SK-N-SH (cell line): ENCODE data around the gene MUC20. TPM values are rescaled to one million over a fixed set of nuclear protein-coding genes. Genes with fewer than 3 reads are reported as not detected.

ENCODE experiments used
- CTCF ChIA-PET: fragments of 300-600, 350-600 bp; formaldehyde crosslinking; extraction: SDS; loops from one replicate; lab custom pipeline; 2021; lab: Yijun Ruan, JAX
- POLR2A ChIA-PET: fragments of 350-600 bp; sonication (Branson Sonifier 250); formaldehyde crosslinking; extraction: SDS; loops from one replicate; lab custom pipeline; 2020; ENCODE audit warnings: antibody characterized with exemption, inconsistent platforms; lab: Yijun Ruan, JAX
- DNase-seq: peaks from one replicate; pipeline ENCODE4 v3.0.0; 2012
- H2AFZ ChIP-seq: fragments of 200-600 bp; sonication (generic); 2 replicates; pipeline ENCODE4 v1.8.1; 2016; ENCODE audit warnings: antibody characterized with exemption, mild to moderate bottlenecking, low read depth
- H3F3A ChIP-seq: fragments of 200-600 bp; sonication (generic); replicated peaks from 2 replicates; pipeline ENCODE3; 2016; ENCODE audit warnings: antibody characterized with exemption, mild to moderate bottlenecking; ENCODE audit not compliant: insufficient read depth
- H3K27ac ChIP-seq, 2 experiments: fragments of 200-500 bp in 1 of 2; fragments of 200-600 bp in 1 of 2; sonication (Bioruptor generic) in 1 of 2; sonication (generic), shearing (Covaris generic) in 1 of 2; 2 replicates each; pipeline versions ENCODE4 v1.5.1 to v1.6.1; 2014 to 2016; ENCODE audit warnings: low read depth in 2 of 2, inconsistent platforms in 1 of 2, low read length in 1 of 2, mild to moderate bottlenecking in 1 of 2, mixed read lengths in 1 of 2
- H3K27me3 ChIP-seq: fragments of 200-600 bp; sonication (generic), shearing (Covaris generic); 2 replicates; pipeline ENCODE4 v1.6.1; 2016; ENCODE audit warnings: mixed run types; ENCODE audit not compliant: insufficient read depth
- H3K36me3 ChIP-seq, 2 experiments: fragments of 200-500 bp in 1 of 2; fragments of 200-600 bp in 1 of 2; sonication (Bioruptor generic) in 1 of 2; sonication (generic) in 1 of 2; replicated peaks in 1 of 2; 2 replicates each; pipeline versions ENCODE3 to v1.5.1; 2014 to 2016; ENCODE audit warnings: low read length in 1 of 2, mild to moderate bottlenecking in 1 of 2; ENCODE audit not compliant: insufficient read depth in 2 of 2, control insufficient read depth in 1 of 2
- H3K4me1 ChIP-seq, 2 experiments: fragments of 200-500 bp in 1 of 2; fragments of 200-600 bp in 1 of 2; sonication (Bioruptor generic) in 1 of 2; sonication (generic), shearing (Covaris generic) in 1 of 2; 2 replicates each; pipeline versions ENCODE4 v1.5.1 to v1.6.1; 2014 to 2016; ENCODE audit warnings: low read depth in 1 of 2, low read length in 1 of 2, mixed run types in 1 of 2; ENCODE audit not compliant: insufficient read depth in 2 of 2, control insufficient read depth in 1 of 2
- H3K4me2 ChIP-seq: fragments of 200-600 bp; sonication (generic), shearing (Covaris generic); 2 replicates; pipeline ENCODE4 v1.6.1; 2017; ENCODE audit warnings: mixed run types
- H3K4me3 ChIP-seq, 2 experiments: fragments of 200-500 bp in 1 of 2; fragments of 200-600 bp in 1 of 2; sonication (Bioruptor generic) in 1 of 2; sonication (generic), shearing (Covaris generic) in 1 of 2; 2 replicates each; pipeline versions ENCODE4 v1.5.1 to v1.8.1; 2014 to 2016; ENCODE audit warnings: low read depth in 2 of 2, inconsistent platforms in 1 of 2, low read length in 1 of 2, mild to moderate bottlenecking in 1 of 2, mixed read lengths in 1 of 2, moderate library complexity in 1 of 2
- H3K79me2 ChIP-seq: fragments of 200-600 bp; sonication (generic); 2 replicates; pipeline ENCODE4 v1.8.1; 2017; ENCODE audit warnings: mild to moderate bottlenecking; ENCODE audit not compliant: insufficient read depth
- H3K9ac ChIP-seq: fragments of 200-600 bp; sonication (generic); 2 replicates; pipeline ENCODE4 v1.6.1; 2017; ENCODE audit warnings: mixed run types
- H3K9me2 ChIP-seq: fragments of 200-600 bp; sonication (generic); 2 replicates; pipeline ENCODE4 v1.6.1; 2017; ENCODE audit warnings: mixed run types
- H3K9me3 ChIP-seq: fragments of 200-600 bp; sonication (generic); 2 replicates; pipeline ENCODE4 v1.6.1; 2017; ENCODE audit warnings: mixed run types, mild to moderate bottlenecking, moderate library complexity
- H4K20me1 ChIP-seq: fragments of 200-600 bp; sonication (generic); 2 replicates; pipeline ENCODE4 v1.6.1; 2017; ENCODE audit warnings: mild to moderate bottlenecking, mixed run types; ENCODE audit not compliant: insufficient read depth
- CHD2 ChIP-seq: fragments of 150-350 bp; IDR thresholded peaks from 2 replicates; pipeline ENCODE4 v1.6.1; 2018; ENCODE audit warnings: low read length; ENCODE audit not compliant: partially characterized antibody
- EP300 ChIP-seq, 2 experiments: IDR thresholded peaks; 2 replicates each; pipeline versions ENCODE4 v1.4.0 to v1.6.1; 2012; ENCODE audit warnings: borderline replicate concordance in 1 of 2, low read depth in 1 of 2, low read length in 1 of 2
- FOXJ3 ChIP-seq: sonication (generic); formaldehyde crosslinking; IDR thresholded peaks from 2 replicates; pipeline ENCODE4 v1.5.1; 2020; ENCODE audit warnings: mild to moderate bottlenecking, missing genetic modification reagents
- FOXM1 ChIP-seq: IDR thresholded peaks from 2 replicates; pipeline ENCODE4 v1.4.0; 2012; ENCODE audit warnings: low read depth, mild to moderate bottlenecking
- MAX ChIP-seq: IDR thresholded peaks from 2 replicates; pipeline ENCODE4 v1.4.0; 2012; ENCODE audit warnings: low read depth
- POLR2AphosphoS5 ChIP-seq: IDR thresholded peaks from 2 replicates; pipeline ENCODE4 v1.6.1; 2012; ENCODE audit warnings: low read depth, low read length
- RAD21 ChIP-seq: IDR thresholded peaks from 2 replicates; pipeline ENCODE4 v1.6.1; 2012; ENCODE audit warnings: mild to moderate bottlenecking, low read length
- RCOR1 ChIP-seq: fragments of 150-350 bp; IDR thresholded peaks from 2 replicates; pipeline ENCODE4 v1.6.1; 2017; ENCODE audit warnings: antibody characterized with exemption, low read length
- SIN3A ChIP-seq: IDR thresholded peaks from 2 replicates; pipeline ENCODE4 v1.6.1; 2012; ENCODE audit warnings: low read depth, mild to moderate bottlenecking, low read length, moderate library complexity, borderline replicate concordance
- YY1 ChIP-seq: IDR thresholded peaks from 2 replicates; pipeline ENCODE4 v1.4.0; 2012; ENCODE audit warnings: low read depth, mild to moderate bottlenecking
- WGBS: methylation state at CpG from one replicate; pipeline ENCODE4 v1.1.6; 2017; ENCODE audit warnings: low lambda C conversion rate; 5-methylcytosine and 5-hydroxymethylcytosine counted together
- polyA plus RNA-seq, 3 experiments: library from polyadenylated mRNA; depleted of rRNA; stranded (reverse); fragments of >200 nt; gene quantifications; 2 replicates each; pipeline ENCODE4 v1.2.3, GENCODE V29; 2012
- TF ChIP-seq, protein P1 (sequence below): IDR thresholded peaks from 2 replicates; pipeline ENCODE4 v1.6.1; 2012; ENCODE audit warnings: mild to moderate bottlenecking, low read depth, low read length, moderate library complexity

Gene MUC20
- polyA plus RNA-seq, 1 of the 3 experiments (the other 2 are of a cell fraction): 0.31 TPM

DNA sequence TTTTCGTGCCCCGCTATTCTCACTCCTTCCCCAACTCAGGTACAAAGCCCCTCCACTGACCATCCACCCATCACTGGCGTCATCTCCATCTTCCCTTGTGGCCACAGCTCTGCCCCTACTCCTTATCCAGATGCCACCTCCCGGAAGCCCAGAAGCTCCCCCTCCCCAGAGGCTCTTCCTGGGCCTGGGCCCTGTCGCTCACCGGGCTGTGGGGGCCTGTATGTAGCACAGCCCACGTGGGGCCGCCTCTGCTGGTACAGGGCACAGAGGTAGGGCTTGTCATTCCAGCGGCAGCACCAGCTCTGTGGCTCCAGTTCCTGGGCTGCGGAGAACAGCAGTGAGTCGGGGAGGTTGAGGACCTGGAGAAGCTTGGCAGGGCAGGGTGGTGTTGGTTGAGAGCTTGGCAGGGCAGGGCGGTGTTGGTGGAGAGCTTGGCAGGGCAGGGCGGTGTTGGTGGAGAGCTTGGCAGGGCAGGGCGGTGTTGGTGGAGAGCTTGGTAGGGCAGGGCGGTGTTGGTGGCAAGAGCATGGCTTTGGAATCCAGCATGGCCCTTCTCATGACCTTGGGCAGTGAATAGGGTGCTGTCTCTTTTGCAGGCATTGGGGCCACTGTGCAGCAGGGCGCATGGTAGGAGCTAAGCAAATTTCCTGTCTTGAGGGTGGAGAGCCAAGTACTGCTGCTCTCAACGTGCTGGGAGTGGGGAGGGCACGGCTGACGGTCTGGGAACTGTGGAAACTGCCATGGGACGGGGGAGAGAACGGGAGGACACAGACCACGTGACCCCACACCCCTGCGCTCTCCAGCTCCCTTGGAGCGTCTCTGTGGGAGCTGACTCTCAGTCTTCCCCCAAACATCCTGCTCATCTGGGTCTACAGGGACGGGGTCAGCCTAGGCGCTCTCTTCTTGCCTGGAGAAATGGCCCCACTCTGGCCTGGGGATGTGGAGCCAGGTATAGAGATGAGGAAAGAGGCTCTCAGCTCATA is 43.4 kb downstream of the MUC20 start:
- Histone ChIP-seq H3K9ac (no peak overlapping the region), H3K9me3 (no peaks in the 10 kb centered on the region), H3K4me3 (no peak overlapping the region), H3K9me2 (no peaks in the 10 kb centered on the region), H4K20me1 (no peaks in the 10 kb centered on the region), H3K4me2 (no peak overlapping the region), H3K27me3 (peaks cover 29% of the 10 kb centered on the region), H3K27ac (no peak overlapping the region), H3K4me1 (no peaks in the 10 kb centered on the region; a peak in 1 of 4 replicates), H3K36me3 (no peaks in the 10 kb centered on the region), H3F3A (no peaks in the 10 kb centered on the region), H3K79me2 (no peaks in the 10 kb centered on the region), H2AFZ (no peak overlapping the region)
- DNase-seq: no peak
- ChIA-PET CTCF (interaction anchor here (1.9 kb wide), 1 partner anchor 87 kb away, joined by 7 read pairs; no protein-coding TSS in a partner anchor), POLR2A (no interaction called here)
- WGBS: 53% methylated on average over 24 of the region's 26 CpGs
- TF ChIP-seq, protein P1, sequence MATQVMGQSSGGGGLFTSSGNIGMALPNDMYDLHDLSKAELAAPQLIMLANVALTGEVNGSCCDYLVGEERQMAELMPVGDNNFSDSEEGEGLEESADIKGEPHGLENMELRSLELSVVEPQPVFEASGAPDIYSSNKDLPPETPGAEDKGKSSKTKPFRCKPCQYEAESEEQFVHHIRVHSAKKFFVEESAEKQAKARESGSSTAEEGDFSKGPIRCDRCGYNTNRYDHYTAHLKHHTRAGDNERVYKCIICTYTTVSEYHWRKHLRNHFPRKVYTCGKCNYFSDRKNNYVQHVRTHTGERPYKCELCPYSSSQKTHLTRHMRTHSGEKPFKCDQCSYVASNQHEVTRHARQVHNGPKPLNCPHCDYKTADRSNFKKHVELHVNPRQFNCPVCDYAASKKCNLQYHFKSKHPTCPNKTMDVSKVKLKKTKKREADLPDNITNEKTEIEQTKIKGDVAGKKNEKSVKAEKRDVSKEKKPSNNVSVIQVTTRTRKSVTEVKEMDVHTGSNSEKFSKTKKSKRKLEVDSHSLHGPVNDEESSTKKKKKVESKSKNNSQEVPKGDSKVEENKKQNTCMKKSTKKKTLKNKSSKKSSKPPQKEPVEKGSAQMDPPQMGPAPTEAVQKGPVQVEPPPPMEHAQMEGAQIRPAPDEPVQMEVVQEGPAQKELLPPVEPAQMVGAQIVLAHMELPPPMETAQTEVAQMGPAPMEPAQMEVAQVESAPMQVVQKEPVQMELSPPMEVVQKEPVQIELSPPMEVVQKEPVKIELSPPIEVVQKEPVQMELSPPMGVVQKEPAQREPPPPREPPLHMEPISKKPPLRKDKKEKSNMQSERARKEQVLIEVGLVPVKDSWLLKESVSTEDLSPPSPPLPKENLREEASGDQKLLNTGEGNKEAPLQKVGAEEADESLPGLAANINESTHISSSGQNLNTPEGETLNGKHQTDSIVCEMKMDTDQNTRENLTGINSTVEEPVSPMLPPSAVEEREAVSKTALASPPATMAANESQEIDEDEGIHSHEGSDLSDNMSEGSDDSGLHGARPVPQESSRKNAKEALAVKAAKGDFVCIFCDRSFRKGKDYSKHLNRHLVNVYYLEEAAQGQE: no peak
- no peak for TF ChIP-seq FOXM1
- no peak for TF ChIP-seq CHD2
- TF ChIP-seq POLR2AphosphoS5: no peak
- no peak for TF ChIP-seq MAX
- TF ChIP-seq YY1: no peak
- no peak for TF ChIP-seq EP300 (IDR thresholded peaks at IDR 0.05; ENCODE audit: borderline replicate concordance in 1 of 2, low read depth in 1 of 2, low read length in 1 of 2)
- no peak for TF ChIP-seq FOXJ3
- no peak for TF ChIP-seq RAD21
- no peak for TF ChIP-seq RCOR1
- no peak for TF ChIP-seq SIN3A
